Fibroblast of peridontal ligament (primary cell): Measurements from ENCODE around the gene LRP1B.

Source experiments
- DNase-seq: peaks from one replicate; pipeline ENCODE4 v3.0.0-alpha.2; 2010; ENCODE audit errors: extremely low read depth

The LRP1B gene

DNA sequence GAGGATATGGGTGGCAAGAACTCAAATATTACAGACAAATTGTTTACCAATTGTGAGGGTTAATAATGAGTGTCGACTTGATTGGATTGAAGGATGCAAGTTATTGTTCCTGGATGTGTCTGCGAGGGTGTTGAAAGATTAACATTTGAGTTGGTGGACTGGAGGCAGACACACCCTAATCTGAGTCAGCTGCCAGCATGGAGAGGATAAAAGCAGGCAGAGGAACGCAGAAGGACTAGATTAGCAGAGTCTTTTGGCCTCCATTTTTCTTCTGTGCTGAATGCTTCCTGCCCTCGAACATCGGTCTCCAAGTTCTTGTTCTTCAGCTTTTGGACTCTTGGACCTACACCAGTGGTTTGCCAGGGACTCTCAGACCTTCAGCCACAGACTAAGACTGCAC lies 1503.7 kb downstream of the LRP1B start:
- no peak for DNase-seq

GRCh38 chr2:140624200-140624599 lies 1506.6 kb downstream of the LRP1B start:
- no peak for DNase-seq

- DNase-seq: no peak
Measured at GRCh38 chr2:140621583-140622362, 1509.0 kb downstream of the LRP1B start.

GRCh38 chr2:140604788-140605187 lies 1526.0 kb downstream of the LRP1B start:
- no peak for DNase-seq

GRCh38 chr2:140604096-140604495 lies 1526.7 kb downstream of the LRP1B start:
- DNase-seq: peak; percentile 60

DNA sequence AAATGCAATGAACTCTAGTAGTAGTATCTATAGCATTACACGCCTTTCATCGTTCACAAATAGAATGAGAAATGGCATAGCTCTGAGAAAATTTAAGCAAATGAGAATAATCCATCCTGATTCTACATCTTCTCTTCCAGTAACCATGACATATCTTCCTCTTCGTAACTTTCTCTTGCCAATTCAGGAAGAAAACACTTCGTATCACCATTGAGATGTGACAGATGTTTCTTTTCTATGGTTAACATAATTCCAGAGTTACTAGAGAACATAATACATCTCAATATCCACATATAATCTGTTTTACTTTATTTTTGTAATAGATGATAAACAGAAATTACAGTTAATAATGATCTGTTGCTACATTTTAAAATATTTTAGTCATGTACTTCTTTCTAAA lies 1527.4 kb downstream of the LRP1B start:
- DNase-seq: no peak

DNA sequence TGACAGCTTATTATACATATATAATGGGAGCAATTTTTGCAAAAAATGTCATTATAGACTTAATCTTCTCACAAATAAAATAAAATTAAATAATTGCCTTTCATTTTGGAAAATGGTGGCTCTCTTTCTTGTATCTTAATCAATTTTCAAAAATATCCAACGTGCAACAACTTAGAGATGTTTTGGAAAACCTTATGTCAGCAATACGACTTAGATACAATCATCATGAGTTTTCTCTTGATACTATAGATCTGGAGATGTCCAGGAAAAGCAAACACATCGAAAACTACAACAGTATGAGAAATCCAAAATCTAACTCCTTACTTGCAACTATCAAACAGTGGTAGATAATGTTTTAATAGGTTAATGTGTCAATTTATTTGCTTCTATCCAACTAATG lies 1529.0 kb downstream of the LRP1B start:
- DNase-seq: no peak

- DNase-seq: no peak
Measured at GRCh38 chr2:140601342-140601741, 1529.5 kb downstream of the LRP1B start.

DNA sequence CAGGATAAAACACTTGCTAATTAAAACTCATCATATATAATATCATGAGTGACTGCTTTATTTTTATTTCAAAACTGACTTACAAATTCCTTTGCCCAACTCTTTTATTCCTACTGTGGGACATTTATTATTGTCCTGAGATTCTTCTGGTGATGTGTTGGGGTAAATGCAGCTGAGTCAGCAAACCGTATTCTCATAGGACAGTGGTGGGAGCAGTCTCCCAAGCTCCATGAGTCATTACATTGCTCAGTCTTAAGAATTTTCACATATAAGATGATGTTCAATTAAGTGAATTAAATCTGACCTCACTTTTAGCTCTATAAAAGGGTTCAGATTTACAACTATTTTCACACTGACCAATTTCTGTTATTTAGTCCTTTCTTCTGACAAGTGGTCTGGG lies 1530.7 kb downstream of the LRP1B start:
- peak; percentile 83 for DNase-seq

DNA sequence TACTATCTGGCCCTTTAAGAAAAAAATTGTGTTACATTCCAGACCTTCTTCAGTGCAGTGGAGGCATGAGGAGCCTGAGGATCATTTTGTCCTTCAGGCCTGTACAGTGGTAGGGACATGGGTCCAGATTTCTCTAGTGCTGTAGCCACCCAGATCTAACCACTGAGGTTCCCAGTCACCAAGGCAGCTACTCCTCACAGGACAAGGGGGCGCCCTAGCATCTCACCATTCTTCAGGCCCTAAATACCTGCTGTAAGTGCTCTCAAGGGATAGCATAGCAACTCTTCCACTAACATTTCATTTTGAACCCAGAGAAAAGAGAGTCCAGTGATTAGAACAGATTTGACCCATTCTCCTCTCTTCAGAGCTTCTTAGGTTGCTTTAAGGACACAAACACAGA lies 1533.0 kb downstream of the LRP1B start:
- no peak for DNase-seq

GRCh38 chr2:140597205-140597604 lies 1533.6 kb downstream of the LRP1B start:
- no peak for DNase-seq

GRCh38 chr2:140596447-140596846 lies 1534.4 kb downstream of the LRP1B start:
- DNase-seq: no peak

DNA sequence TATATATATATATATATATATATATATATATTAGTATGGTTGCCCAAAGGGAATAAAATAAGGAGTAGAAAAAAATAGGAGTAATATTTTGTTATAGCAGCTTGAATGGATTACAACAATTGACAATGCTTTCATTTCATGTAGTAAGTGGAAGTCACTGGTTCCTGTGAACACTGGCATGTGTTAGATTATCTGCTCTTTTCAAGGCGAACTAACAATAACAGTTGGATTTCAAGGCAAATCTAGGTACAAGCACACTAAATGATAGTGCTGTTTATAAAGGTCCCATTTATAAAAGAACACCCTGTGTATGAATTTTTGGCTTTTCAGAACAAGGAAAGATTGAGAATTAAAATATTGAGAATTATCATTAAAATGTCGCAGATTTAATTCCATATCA lies 1535.7 kb downstream of the LRP1B start:
- DNase-seq: no peak

GRCh38 chr2:140593132-140593531 lies 1537.7 kb downstream of the LRP1B start:
- DNase-seq: no peak

DNA sequence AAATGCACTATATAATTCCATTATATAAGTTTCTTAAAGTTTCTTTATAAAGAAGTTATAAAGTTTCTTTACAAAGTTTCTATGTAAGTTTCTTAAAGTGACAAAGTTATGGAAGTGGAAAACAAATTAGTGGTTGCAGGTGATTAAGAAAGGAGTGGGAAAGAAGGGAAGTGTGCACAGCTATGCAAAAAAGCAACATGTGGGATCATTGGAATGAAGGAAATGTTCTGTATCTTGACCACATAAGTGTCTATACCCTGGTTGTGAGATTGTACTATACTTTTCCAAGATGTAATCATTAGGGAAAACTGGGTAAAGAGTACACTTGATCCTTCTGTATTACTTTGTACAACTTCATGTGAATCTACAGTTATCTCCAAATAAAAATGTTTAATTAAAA lies 1541.1 kb downstream of the LRP1B start:
- DNase-seq: no peak

DNA sequence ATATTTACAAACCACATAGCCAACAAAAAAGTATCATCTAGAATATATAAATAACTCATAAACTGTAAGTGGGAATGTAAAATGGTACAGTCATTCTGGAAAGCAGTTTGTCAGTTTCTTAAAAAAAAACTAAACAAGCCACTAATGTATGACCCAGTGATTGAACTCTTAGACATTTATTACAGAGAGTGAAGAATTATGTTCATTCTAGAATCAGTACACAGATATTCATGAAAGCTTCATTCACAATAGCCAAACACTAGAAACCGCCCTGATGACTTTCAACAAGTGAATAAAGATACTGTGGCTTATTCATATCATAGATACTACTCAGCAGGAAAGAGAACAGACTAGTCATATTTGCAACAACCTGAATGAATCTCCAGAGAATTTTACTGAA lies 1541.5 kb downstream of the LRP1B start:
- no peak for DNase-seq

GRCh38 chr2:140586379-140586778 lies 1544.4 kb downstream of the LRP1B start:
- DNase-seq: peak; percentile 16

- no peak for DNase-seq
Measured at GRCh38 chr2:140585016-140585415, 1545.8 kb downstream of the LRP1B start.

GRCh38 chr2:140584471-140584870 lies 1546.3 kb downstream of the LRP1B start:
- no peak for DNase-seq

- no peak for DNase-seq
Measured at GRCh38 chr2:140580532-140581151, 1550.2 kb downstream of the LRP1B start.

DNA sequence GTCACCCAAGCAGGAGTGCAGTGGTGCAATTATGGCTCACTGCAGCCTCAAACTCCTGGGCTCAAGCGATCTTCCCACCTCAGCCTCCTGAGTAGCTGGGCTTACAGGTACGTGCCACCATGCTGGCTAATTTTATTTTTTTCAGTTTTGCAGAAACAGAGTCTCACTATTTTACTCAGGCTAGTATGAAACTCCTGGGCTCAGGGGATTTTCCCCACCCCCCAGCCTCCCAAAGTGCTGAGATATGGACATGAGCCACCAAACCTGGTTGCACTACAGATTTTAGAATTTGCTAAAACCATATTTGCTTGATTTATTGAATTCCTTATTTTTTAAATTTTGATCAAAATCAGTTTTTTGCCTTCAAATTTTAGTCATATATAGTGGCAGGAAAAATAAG lies 1553.4 kb downstream of the LRP1B start:
- no peak for DNase-seq

GRCh38 chr2:140567734-140568133 lies 1563.1 kb downstream of the LRP1B start:
- DNase-seq: peak; percentile 11

GRCh38 chr2:140565756-140566155 lies 1565.1 kb downstream of the LRP1B start:
- no peak for DNase-seq

GRCh38 chr2:140555701-140556100 lies 1575.1 kb downstream of the LRP1B start:
- DNase-seq: no peak
